ENCODE measurements around the gene FRS3.

GRCh38 chr6:41784581-41785171 is 5.0 kb upstream of the FRS3 start:
- TF ChIP-seq CTCF (IDR thresholded peaks at IDR 0.05) (no peak), POLR2A (IDR thresholded peaks at IDR 0.05) (no peak)
